ENCODE results near the gene HSPA8.

HSPA8 gene

GRCh38 chr11:123030517-123030916 is 31.4 kb downstream of the HSPA8 start:
- DNase-seq (ENCODE audit: low read depth in 2 of 2), result no peak
- no peak for TF ChIP-seq CTCF (IDR thresholded peaks at IDR 0.05; ENCODE audit: low read depth, low read length)
- H3K4me3 ChIP-seq (replicated peaks in 1 of 2; ENCODE audit: low read depth in 2 of 2, low read length in 2 of 2), result no peak overlapping the region

- DNase-seq (ENCODE audit: low read depth in 2 of 2), result peak; percentile 66 to 71
- no peak overlapping the region for H3K4me3 ChIP-seq (replicated peaks in 1 of 2; ENCODE audit: low read depth in 2 of 2, low read length in 2 of 2)
- TF ChIP-seq CTCF (IDR thresholded peaks at IDR 0.05; ENCODE audit: low read depth, low read length), result peak; percentile 83
These were observed 41.0 kb downstream of the HSPA8 start for GRCh38 chr11:123020968-123021367.

GRCh38 chr11:123018702-123019101 is 43.2 kb downstream of the HSPA8 start:
- no peak overlapping the region for H3K4me3 ChIP-seq (replicated peaks in 1 of 2; ENCODE audit: low read depth in 2 of 2, low read length in 2 of 2)
- DNase-seq (ENCODE audit: low read depth in 2 of 2), result no peak

GRCh38 chr11:123011510-123011909 is 50.4 kb downstream of the HSPA8 start:
- no peak for TF ChIP-seq CTCF (IDR thresholded peaks at IDR 0.05; ENCODE audit: low read depth, low read length)
- no peak for DNase-seq (ENCODE audit: low read depth in 2 of 2)
- no peak overlapping the region for H3K4me3 ChIP-seq (replicated peaks in 1 of 2; ENCODE audit: low read depth in 2 of 2, low read length in 2 of 2)

More at GRCh38 chr11:123018702-123019101, 43.2 kb downstream of the HSPA8 start:
- TF ChIP-seq CTCF (IDR thresholded peaks at IDR 0.05; ENCODE audit: low read depth, low read length), result no peak

Measured in cardiac fibroblast (primary cell).